Caco-2 (cell line): Measurements from ENCODE around the gene GALNTL6. TPM values are rescaled to one million over a fixed set of nuclear protein-coding genes. Genes with fewer than 3 reads are reported as not detected.

Experiments
- BruUV-seq: library from RNA; stranded (reverse); fragments of 400-500 nt; replicated peaks from 2 replicates; lab custom pipeline; 2021; lab: Mats Ljungman, UMichigan
- CTCF ChIA-PET: fragments of 300-600 bp; sonication (Branson Sonifier 250); formaldehyde crosslinking; loops from one replicate; lab custom pipeline; 2022; ENCODE audit warnings: antibody characterized with exemption; lab: Charles Lee
- POLR2A ChIA-PET: fragments of 300-600 bp; sonication (Branson Sonifier 250); formaldehyde crosslinking; loops from one replicate; lab custom pipeline; 2022; ENCODE audit warnings: antibody characterized with exemption; lab: Charles Lee
- DNase-seq, 2 experiments: peaks; one replicate each; pipeline versions ENCODE4 v3.0.0 to v3.0.0-alpha.2; 2020 to 2022
- H3K27me3 ChIP-seq: replicated peaks from 2 replicates; pipeline ENCODE4 v1.6.0; 2011; ENCODE audit warnings: low read length; ENCODE audit not compliant: control insufficient read depth, insufficient read depth
- H3K36me3 ChIP-seq: 2 replicates; pipeline ENCODE4 v1.5.1; 2011; ENCODE audit warnings: low read length; ENCODE audit not compliant: control insufficient read depth, insufficient read depth
- H3K4me1 ChIP-seq: fragments of 250-450 bp; sonication (Bioruptor Pico); 2 replicates; pipeline ENCODE4 v1.5.1; 2020; ENCODE audit warnings: mild to moderate bottlenecking
- H3K4me3 ChIP-seq: 2 replicates; pipeline ENCODE4 v1.5.1; 2011; ENCODE audit warnings: low read depth, mild to moderate bottlenecking, control low read depth, low read length
- H3K9me3 ChIP-seq: fragments of 250-450 bp; sonication (Bioruptor Pico); 2 replicates; pipeline ENCODE4 v1.5.1; 2020; ENCODE audit warnings: mild to moderate bottlenecking, moderate library complexity
- H3K27ac Mint-ChIP-seq: one replicate; pipeline ENCODE4 v1.8.0; 2022; ENCODE audit warnings: mixed read lengths; ENCODE audit not compliant: unreplicated experiment
- H3K27me3 Mint-ChIP-seq: one replicate; pipeline ENCODE4 v1.8.0; 2022; ENCODE audit warnings: mixed read lengths; ENCODE audit not compliant: insufficient read depth, unreplicated experiment
- H3K36me3 Mint-ChIP-seq: one replicate; pipeline ENCODE4 v1.8.0; 2022; ENCODE audit warnings: mild to moderate bottlenecking, mixed read lengths; ENCODE audit not compliant: insufficient read depth, unreplicated experiment
- H3K4me1 Mint-ChIP-seq: one replicate; pipeline ENCODE4 v1.8.0; 2022; ENCODE audit warnings: low read depth, mixed read lengths; ENCODE audit not compliant: unreplicated experiment
- H3K4me3 Mint-ChIP-seq: one replicate; pipeline ENCODE4 v1.8.0; 2022; ENCODE audit warnings: mild to moderate bottlenecking, moderate library complexity, mixed read lengths; ENCODE audit not compliant: unreplicated experiment
- H3K9me3 Mint-ChIP-seq: one replicate; pipeline ENCODE4 v1.8.0; 2022; ENCODE audit warnings: mixed read lengths; ENCODE audit not compliant: unreplicated experiment
- intact Hi-C: fragments of 100-400 bp; cut with micrococcal nuclease; formaldehyde crosslinking; loops from one replicate; pipeline ENCODE4 v1.10.0; 2022; ENCODE audit not compliant: unreplicated experiment
- total RNA-seq: library from RNA; stranded (reverse); gene quantifications from 2 replicates; pipeline ENCODE4 v1.2.3, GENCODE V29; 2022
- TF ChIP-seq, protein P1 (sequence below), 2 experiments: fragments of 200-600 bp in 1 of 2; IDR thresholded peaks; 1 replicate in 1 of 2; 2 replicates in 1 of 2; pipeline versions ENCODE4 v1.5.1 to v1.8.0; 2011 to 2022; ENCODE audit warnings: antibody characterized with exemption in 1 of 2, control low read depth in 1 of 2, inconsistent platforms in 1 of 2, low read depth in 1 of 2, low read length in 1 of 2, mild to moderate bottlenecking in 1 of 2, moderate library complexity in 1 of 2; ENCODE audit not compliant: insufficient read depth in 1 of 2, severe bottlenecking in 1 of 2, unreplicated experiment in 1 of 2

GALNTL6 gene
- total RNA-seq, 1 experiment from 2014 or later: not detected

DNA sequence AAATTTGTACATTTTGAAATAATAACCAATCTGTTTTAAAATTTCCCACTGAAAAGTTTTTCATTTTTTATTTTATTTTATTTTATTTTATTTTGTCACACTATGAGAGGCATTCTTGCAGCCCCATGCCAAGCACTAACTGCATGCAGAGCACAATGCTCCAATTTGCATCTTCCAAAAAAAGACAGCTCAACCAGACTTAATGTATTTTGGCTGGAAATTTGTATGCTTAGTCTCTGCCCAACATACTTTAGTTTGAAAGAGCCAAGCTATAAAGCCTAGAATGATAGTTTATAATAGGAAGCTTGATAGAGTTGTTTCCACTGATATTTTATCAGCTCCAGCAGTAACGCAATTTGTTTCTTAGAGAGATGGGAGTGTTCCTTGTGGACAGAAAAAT lies 235.5 kb downstream of the GALNTL6 start:
- H3K36me3 ChIP-seq: no peaks in the 10 kb centered on the region
- H3K9me3 ChIP-seq: no peaks in the 10 kb centered on the region
- CTCF ChIA-PET: no interaction called here
- Mint-ChIP-seq H3K4me1 (no peaks in the 10 kb centered on the region), H3K4me3 (no peak overlapping the region), H3K27ac (no peak overlapping the region), H3K36me3 (no peaks in the 10 kb centered on the region), H3K9me3 (no peaks in the 10 kb centered on the region), H3K27me3 (peaks cover 3% of the 10 kb centered on the region)
- TF ChIP-seq, protein P1, sequence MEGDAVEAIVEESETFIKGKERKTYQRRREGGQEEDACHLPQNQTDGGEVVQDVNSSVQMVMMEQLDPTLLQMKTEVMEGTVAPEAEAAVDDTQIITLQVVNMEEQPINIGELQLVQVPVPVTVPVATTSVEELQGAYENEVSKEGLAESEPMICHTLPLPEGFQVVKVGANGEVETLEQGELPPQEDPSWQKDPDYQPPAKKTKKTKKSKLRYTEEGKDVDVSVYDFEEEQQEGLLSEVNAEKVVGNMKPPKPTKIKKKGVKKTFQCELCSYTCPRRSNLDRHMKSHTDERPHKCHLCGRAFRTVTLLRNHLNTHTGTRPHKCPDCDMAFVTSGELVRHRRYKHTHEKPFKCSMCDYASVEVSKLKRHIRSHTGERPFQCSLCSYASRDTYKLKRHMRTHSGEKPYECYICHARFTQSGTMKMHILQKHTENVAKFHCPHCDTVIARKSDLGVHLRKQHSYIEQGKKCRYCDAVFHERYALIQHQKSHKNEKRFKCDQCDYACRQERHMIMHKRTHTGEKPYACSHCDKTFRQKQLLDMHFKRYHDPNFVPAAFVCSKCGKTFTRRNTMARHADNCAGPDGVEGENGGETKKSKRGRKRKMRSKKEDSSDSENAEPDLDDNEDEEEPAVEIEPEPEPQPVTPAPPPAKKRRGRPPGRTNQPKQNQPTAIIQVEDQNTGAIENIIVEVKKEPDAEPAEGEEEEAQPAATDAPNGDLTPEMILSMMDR (IDR thresholded peaks at IDR 0.05; ENCODE audit: insufficient read depth in 1 of 2, low read depth in 1 of 2, low read length in 1 of 2, severe bottlenecking in 1 of 2, unreplicated experiment in 1 of 2): no peak
- POLR2A ChIA-PET: no interaction called here
- no peak for DNase-seq
- H3K27me3 ChIP-seq: no peaks in the 10 kb centered on the region
- no peaks in the 10 kb centered on the region for H3K4me1 ChIP-seq
- intact Hi-C loops: no loop called here
- no TSS peak for BruUV-seq
- H3K4me3 ChIP-seq: no peak overlapping the region

GRCh38 chr4:172050911-172051310 lies 237.7 kb downstream of the GALNTL6 start:
- DNase-seq: no peak
- Mint-ChIP-seq H3K4me3 (no peak overlapping the region), H3K36me3 (no peaks in the 10 kb centered on the region), H3K27me3 (peaks cover 3% of the 10 kb centered on the region), H3K4me1 (no peaks in the 10 kb centered on the region), H3K9me3 (no peaks in the 10 kb centered on the region), H3K27ac (no peak overlapping the region)
- H3K9me3 ChIP-seq: no peaks in the 10 kb centered on the region
- no peak overlapping the region for H3K4me3 ChIP-seq
- H3K4me1 ChIP-seq: no peaks in the 10 kb centered on the region
- H3K36me3 ChIP-seq: no peaks in the 10 kb centered on the region
- TF ChIP-seq, protein P1 (IDR thresholded peaks at IDR 0.05; ENCODE audit: insufficient read depth in 1 of 2, low read depth in 1 of 2, low read length in 1 of 2, severe bottlenecking in 1 of 2, unreplicated experiment in 1 of 2): no peak
- no TSS peak for BruUV-seq
- POLR2A ChIA-PET: no interaction called here
- intact Hi-C loops: no loop called here
- CTCF ChIA-PET: no interaction called here
- no peaks in the 10 kb centered on the region for H3K27me3 ChIP-seq

DNA sequence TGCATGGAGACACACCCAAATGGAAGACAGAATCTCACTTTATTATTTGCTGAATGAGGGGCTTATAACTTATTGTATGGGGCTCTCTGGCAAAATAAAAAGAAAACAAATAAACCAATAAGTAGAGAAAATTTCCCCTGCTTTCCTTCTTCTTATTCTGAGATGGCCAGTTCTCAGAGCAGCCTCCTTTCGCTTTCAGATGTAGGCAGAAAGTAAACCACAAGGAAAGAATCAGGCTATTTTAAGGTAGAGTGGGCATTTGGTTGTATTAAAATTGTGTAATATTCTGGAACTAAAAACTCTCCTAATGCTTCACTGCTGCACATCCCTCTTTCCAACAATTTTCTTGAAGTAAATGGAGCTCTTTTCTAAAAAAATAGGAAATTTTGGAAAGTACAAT lies 241.8 kb downstream of the GALNTL6 start:
- H3K27me3 ChIP-seq: no peaks in the 10 kb centered on the region
- H3K4me1 ChIP-seq: no peaks in the 10 kb centered on the region
- H3K9me3 ChIP-seq: no peaks in the 10 kb centered on the region
- Mint-ChIP-seq H3K27me3 (peaks cover 5% of the 10 kb centered on the region), H3K4me3 (no peak overlapping the region), H3K27ac (no peak overlapping the region), H3K9me3 (no peaks in the 10 kb centered on the region), H3K36me3 (no peaks in the 10 kb centered on the region), H3K4me1 (no peaks in the 10 kb centered on the region)
- no TSS peak for BruUV-seq
- TF ChIP-seq, protein P1 (IDR thresholded peaks at IDR 0.05; ENCODE audit: insufficient read depth in 1 of 2, low read depth in 1 of 2, low read length in 1 of 2, severe bottlenecking in 1 of 2, unreplicated experiment in 1 of 2): no peak
- no peak overlapping the region for H3K4me3 ChIP-seq
- ChIA-PET CTCF (no interaction called here), POLR2A (no interaction called here)
- H3K36me3 ChIP-seq: no peaks in the 10 kb centered on the region
- intact Hi-C loops: no loop called here
- no peak for DNase-seq
